Measurements from ENCODE around the gene ITGB2.

ITGB2 gene

DNA sequence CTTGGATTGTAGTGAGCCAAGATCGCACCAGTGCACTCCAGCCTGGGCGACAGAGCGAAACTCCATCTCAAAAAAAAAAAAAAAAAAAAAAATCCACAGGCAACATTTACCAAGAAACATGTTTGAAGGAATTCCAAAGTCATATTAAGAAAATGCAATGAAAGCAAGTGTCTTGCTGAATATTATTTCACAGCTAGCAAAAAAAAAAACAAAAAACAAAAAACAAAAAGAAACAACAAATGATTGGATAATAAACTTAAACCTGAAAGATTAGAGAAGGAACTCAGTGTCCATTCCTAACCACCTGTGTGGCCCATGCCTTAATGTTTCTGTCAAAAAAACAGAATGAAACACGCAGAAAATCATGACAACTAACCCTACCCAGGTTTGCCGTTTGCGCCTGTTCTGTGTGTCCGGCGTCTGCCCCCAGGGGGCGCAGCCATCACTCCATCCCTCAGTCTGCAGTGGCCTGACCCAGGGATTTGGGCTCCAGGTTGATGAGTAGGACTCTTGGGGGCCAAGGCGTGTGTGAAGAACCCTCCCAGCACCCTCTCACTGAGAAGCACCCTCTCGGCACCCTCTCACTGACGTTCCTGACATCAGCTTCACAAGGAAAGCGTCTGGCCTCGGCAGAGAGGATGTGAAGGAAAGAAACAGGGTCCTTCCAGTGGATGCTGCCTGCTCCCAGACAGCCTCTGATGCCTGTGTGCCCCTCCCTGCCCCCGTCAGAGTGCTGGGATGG is 28.0 kb downstream of the ITGB2 start:
- no peak overlapping the region for H3K4me3 ChIP-seq
- peaks cover 0 to 18% of the 10 kb centered on the region in 2 donors for H3K27me3 ChIP-seq
- H3K36me3 ChIP-seq = no peaks in the 10 kb centered on the region
- H3K27ac ChIP-seq = no peak overlapping the region
- H3K9me3 ChIP-seq = no peaks in the 10 kb centered on the region
- intact Hi-C loops (cut with DNase I; ENCODE audit: low total_unique reads) = loop anchor here (2.0 kb wide), 1 partner anchor 40 kb away; no protein-coding TSS in a partner anchor
- TF ChIP-seq, protein P1, sequence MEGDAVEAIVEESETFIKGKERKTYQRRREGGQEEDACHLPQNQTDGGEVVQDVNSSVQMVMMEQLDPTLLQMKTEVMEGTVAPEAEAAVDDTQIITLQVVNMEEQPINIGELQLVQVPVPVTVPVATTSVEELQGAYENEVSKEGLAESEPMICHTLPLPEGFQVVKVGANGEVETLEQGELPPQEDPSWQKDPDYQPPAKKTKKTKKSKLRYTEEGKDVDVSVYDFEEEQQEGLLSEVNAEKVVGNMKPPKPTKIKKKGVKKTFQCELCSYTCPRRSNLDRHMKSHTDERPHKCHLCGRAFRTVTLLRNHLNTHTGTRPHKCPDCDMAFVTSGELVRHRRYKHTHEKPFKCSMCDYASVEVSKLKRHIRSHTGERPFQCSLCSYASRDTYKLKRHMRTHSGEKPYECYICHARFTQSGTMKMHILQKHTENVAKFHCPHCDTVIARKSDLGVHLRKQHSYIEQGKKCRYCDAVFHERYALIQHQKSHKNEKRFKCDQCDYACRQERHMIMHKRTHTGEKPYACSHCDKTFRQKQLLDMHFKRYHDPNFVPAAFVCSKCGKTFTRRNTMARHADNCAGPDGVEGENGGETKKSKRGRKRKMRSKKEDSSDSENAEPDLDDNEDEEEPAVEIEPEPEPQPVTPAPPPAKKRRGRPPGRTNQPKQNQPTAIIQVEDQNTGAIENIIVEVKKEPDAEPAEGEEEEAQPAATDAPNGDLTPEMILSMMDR (IDR thresholded peaks at IDR 0.05) = peak; percentile 86 to 87
- DNase-seq = peak in 1 of 2 donors; percentile 67
- peaks cover 0 to 8% (median 0%) of the 10 kb centered on the region in 4 donors for H3K4me1 ChIP-seq

DNA sequence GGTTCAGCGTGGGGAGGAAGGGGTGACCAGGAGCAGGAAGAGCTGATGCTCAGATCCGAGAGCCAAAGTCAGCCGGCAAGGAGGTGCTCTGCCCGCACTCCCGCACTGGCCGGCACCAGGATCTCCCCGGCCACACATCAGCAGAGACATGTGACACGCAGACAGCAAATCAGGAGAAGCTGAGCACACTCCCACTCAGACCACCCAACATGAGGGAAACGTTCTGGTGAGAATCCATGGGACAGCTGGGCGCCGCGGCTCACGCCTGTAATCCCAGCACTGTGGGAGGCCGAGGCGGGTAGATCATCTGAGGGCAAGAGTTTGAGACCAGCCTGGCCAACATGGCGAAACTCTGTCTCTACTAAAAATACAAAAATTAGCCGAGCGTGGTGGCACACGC is 28.6 kb downstream of the ITGB2 start:
- intact Hi-C loops (cut with DNase I; ENCODE audit: low total_unique reads) = loop anchor here (2.0 kb wide), 1 partner anchor 41 kb away; no protein-coding TSS in a partner anchor
- no peaks in the 10 kb centered on the region for H3K36me3 ChIP-seq
- peaks cover 0 to 18% of the 10 kb centered on the region in 2 donors for H3K27me3 ChIP-seq
- TF ChIP-seq, protein P1 (IDR thresholded peaks at IDR 0.05) = no peak
- peaks cover 0 to 8% (median 0%) of the 10 kb centered on the region in 4 donors for H3K4me1 ChIP-seq
- H3K27ac ChIP-seq = no peak overlapping the region
- H3K4me3 ChIP-seq = no peak overlapping the region
- no peaks in the 10 kb centered on the region for H3K9me3 ChIP-seq
- DNase-seq = no peak

DNA sequence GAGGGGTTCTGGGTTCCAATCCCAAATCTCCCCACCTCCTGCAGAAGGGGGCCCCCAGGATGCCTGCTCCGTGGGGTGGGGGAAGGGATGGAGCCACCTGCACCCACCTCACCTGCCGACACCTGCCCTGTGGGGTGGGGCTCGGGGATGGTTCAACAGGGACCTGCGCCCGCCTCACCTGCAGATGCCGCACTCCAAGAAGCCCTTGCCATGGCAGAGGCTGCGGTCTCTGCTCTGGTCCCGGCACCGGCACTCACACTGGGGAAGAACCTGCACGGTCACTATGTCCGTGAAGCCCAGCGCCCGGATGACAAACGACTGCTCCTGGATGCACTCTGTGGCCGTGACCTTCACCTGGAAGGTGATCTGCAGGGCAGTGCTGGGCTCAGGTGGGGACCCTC is 29.1 kb downstream of the ITGB2 start:
- Histone ChIP-seq H3K27me3 (peaks cover 0 to 18% of the 10 kb centered on the region in 2 donors), H3K27ac (no peak overlapping the region), H3K36me3 (no peaks in the 10 kb centered on the region), H3K4me1 (peaks cover 0 to 8% (median 0%) of the 10 kb centered on the region in 4 donors), H3K4me3 (no peak overlapping the region), H3K9me3 (no peaks in the 10 kb centered on the region)
- DNase-seq = no peak
- intact Hi-C loops (cut with DNase I; ENCODE audit: low total_unique reads) = loop anchor here (2.0 kb wide), 1 partner anchor 41 kb away; no protein-coding TSS in a partner anchor
- TF ChIP-seq, protein P1 (IDR thresholded peaks at IDR 0.05) = no peak

DNA sequence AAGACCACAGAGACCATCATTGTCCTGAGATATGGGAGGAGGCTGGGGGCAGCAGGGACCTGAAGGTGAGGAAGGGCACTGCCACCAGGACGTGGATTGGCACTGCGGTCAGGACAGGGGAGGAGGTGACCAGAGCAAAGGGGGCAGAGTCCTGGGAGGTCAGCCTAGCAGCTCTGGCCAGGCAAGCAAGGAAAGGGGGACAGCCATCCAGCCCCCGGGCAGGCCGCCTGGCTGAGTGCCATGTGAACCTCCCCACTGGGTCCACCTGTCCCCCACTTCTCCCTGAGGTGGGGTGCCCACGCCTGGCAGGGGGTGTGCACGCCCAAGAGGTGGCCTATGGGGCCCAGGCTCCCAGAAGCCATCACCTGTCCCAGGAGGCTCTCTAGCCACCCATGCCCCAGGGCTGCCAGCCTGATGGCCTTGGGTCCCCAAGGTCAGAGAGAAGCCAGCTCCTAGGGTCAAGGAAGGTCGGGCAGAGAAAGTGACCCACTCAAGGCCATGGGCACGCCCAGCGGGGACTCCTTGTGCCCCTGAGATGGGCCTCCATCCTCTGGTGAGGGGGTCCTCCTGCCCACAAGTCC is 29.6 kb downstream of the ITGB2 start:
- TF ChIP-seq, protein P1 (IDR thresholded peaks at IDR 0.05) = no peak
- Histone ChIP-seq H3K36me3 (no peaks in the 10 kb centered on the region), H3K4me3 (no peak overlapping the region), H3K27ac (no peak overlapping the region), H3K9me3 (no peaks in the 10 kb centered on the region), H3K4me1 (peaks cover 0 to 8% (median 0%) of the 10 kb centered on the region in 4 donors), H3K27me3 (peaks cover 0 to 23% of the 10 kb centered on the region in 2 donors)
- intact Hi-C loops (cut with DNase I; ENCODE audit: low total_unique reads) = no loop called here
- DNase-seq = no peak

DNA sequence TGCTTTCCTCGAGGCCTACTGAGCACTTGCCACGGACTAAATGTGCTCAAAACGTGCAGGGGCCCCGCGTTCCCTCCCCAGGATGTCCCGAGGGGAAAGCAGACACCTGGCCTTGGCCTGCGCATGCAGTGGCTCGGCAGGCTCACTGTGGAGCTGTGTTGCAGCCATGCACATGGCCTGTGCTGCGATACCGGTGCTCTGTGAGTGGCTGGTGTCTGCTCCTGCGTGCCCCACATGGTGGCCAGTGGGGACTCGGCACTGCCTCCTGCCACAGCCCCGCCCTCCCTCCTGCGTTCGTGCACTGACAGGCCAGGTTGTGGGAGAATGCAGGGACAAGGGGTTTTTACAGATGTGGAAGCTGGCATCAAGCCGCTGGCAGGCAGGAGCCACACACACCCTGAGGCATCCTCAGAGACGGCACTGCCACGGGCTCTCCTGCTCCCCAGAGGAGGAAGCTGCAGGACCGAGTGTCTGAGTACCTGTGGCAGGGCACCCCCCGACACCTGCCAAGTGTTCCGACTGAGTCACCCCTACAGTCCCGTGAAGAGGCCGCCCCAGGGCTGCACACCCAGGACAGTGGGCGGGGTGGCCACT is 30.3 kb downstream of the ITGB2 start:
- H3K9me3 ChIP-seq = no peaks in the 10 kb centered on the region
- H3K4me3 ChIP-seq = no peak overlapping the region
- peaks cover 0 to 8% (median 0%) of the 10 kb centered on the region in 4 donors for H3K4me1 ChIP-seq
- intact Hi-C loops (cut with DNase I; ENCODE audit: low total_unique reads) = no loop called here
- TF ChIP-seq, protein P1 (IDR thresholded peaks at IDR 0.05) = no peak
- H3K27me3 ChIP-seq = peaks cover 0 to 29% of the 10 kb centered on the region in 2 donors
- no peak for DNase-seq
- no peak overlapping the region for H3K27ac ChIP-seq
- no peaks in the 10 kb centered on the region for H3K36me3 ChIP-seq
